GM18526 (cell line): Measurements from ENCODE around the gene MNX1.

Experiments used
- POLR2A ChIP-seq: IDR thresholded peaks from 3 replicates; pipeline ENCODE4 v1.6.1; 2011; ENCODE audit not compliant: insufficient read length; ENCODE audit errors: extremely low read depth

MNX1 gene

DNA sequence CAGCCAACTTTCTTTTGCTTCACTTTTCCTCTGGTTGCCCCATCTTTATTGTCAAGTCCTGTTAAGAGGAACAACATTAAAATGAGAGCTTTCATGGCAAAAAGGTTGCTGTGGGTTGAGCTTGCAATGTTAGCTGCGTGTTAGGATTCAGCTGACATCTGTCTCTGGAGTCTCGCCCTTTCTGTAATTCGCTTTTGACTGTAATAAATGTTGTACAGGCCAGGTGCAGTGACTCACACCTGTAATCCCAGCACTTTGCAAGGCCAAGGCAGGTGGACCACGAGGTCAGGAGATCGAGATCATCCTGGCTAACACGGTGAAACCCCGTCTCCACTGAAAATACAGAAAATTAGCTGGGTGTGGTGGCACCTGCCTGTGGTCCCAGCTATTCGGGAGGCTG is 24.1 kb downstream of the MNX1 start:
- no peak for TF ChIP-seq POLR2A

- TF ChIP-seq POLR2A, result no peak
Observed at GRCh38 chr7:156985101-156985992, 25.1 kb downstream of the MNX1 start.

DNA sequence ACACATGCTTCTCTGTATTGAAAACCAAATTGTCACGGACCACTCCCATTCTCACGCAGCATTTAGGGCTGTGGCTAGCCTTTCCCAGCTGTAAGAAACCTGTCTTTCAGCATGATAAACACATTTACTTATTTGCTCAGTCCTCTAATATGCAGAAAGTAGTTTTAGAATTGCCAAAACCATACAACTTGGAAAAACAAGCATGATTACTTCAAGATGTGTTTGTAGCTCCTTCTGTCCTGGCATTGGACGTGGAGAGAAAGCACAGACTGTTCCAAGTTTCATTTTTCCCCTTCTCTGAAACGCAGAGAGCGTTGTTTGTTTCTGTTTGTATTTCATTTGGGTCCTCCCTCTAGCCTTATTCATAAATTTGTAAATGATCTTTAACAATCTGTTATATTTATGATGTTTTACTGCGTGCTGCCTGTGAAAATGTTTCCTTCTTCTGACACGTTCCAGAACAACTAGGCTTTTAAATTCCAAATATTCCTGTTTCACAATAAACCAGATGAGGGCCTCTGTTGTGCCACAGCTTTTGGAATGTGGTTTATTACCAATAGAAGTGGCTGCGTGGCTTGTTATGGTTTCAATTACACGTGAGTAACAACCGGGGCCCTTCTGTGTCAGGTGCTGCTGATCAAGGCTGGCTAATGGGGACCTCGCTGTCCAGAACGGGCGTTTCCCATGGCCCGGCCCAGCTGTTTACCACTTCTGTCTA is 26.1 kb downstream of the MNX1 start:
- TF ChIP-seq POLR2A, result no peak

DNA sequence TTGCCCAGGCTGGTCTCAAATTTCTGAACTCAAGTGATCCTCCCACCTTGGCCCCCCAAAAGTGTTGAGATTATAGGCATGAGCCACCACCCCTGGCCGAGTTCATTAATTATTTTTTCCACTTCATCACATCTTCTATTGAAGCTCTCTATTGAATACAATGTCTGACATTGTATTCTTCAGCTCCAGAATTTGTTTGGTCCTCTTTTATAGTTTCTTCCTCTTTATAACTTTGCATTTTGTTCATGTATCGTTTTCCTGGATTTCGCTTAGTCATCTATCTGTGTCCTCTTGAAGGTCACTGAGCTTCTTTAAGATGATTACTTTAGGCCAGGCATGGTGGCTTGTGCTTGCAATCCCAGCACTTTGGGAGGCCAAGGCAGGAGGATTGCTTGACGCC is 30.8 kb downstream of the MNX1 start:
- TF ChIP-seq POLR2A, result no peak

GRCh38 chr7:156979007-156979606 is 31.4 kb downstream of the MNX1 start:
- no peak for TF ChIP-seq POLR2A

- TF ChIP-seq POLR2A, result no peak
Observed at GRCh38 chr7:156975620-156976019, 34.8 kb downstream of the MNX1 start.

DNA sequence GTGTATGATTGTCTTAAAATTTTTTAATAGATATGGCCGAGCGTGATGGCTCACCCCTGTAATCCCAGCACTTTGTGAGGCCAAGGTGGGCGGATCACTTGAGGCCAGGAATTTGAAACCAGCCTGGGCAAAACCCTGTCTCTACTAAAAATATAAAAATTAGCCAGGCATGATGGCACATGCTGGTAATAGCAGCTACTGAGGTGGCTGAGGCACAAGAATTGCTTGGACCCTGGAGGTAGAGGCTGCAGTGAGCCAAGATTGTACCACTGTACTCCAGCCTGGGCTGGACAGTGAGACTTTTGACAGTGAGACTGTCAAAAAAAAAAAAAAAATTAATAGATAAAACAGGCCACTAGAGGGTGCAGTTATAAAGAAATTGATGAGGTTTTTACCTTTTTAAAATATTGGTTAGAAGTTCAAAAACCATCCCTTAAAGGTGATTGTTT is 40.5 kb downstream of the MNX1 start:
- TF ChIP-seq POLR2A, result no peak

- no peak for TF ChIP-seq POLR2A
Observed at GRCh38 chr7:156968183-156968582, 42.3 kb downstream of the MNX1 start.

GRCh38 chr7:156966387-156966786 is 44.1 kb downstream of the MNX1 start:
- no peak for TF ChIP-seq POLR2A

DNA sequence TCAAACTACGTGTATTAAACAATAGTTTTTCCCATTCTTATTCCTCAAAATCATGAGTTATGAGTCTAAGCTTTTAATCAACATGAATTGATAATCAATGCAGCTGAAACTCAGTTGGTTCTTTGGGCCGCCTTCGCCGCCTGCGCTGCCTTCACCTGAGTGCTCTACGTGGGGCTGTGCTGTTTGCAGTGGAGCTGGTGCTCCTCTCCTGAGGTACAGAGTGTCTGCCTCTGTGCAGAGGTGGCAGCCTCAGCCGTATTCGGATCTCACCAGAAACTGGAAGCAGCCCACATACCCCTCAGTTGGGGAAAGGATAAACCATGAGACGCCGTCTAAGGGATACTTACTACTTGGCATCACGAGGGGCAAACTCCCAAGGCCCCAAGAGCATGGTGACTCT is 45.5 kb downstream of the MNX1 start:
- no peak for TF ChIP-seq POLR2A

GRCh38 chr7:156963472-156963871 is 47.0 kb downstream of the MNX1 start:
- TF ChIP-seq POLR2A, result no peak

GRCh38 chr7:156962897-156963296 is 47.6 kb downstream of the MNX1 start:
- TF ChIP-seq POLR2A, result no peak

GRCh38 chr7:156962145-156962544 is 48.3 kb downstream of the MNX1 start:
- TF ChIP-seq POLR2A, result no peak

DNA sequence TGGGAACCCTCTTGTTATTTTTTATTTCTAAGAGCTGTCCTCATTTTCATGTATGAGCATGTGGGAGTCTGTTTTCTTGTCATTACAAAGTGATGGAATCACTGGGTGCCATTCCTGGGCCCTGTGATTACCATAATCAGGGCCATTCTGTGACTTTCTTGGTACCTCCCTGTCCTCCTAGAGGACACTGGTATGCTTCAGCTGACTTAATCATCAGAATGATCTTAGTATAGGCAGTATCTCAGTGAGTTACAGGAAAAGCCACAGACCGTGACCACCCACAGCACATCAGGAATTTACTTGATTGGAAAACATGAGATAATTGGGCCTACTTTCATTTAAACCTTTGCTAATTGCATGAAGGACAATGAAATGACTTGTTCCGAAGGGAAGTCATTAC is 53.7 kb downstream of the MNX1 start:
- TF ChIP-seq POLR2A, result no peak

- no peak for TF ChIP-seq POLR2A
Observed at GRCh38 chr7:156954941-156955340, 55.5 kb downstream of the MNX1 start.
